Measurements from ENCODE around the gene RAB8B. TPM values are rescaled to one million over a fixed set of nuclear protein-coding genes. Genes with fewer than 3 reads are reported as not detected.

Gene RAB8B
- total RNA-seq, 2 donors from 2014 or later = 78.1 to 108 TPM

DNA sequence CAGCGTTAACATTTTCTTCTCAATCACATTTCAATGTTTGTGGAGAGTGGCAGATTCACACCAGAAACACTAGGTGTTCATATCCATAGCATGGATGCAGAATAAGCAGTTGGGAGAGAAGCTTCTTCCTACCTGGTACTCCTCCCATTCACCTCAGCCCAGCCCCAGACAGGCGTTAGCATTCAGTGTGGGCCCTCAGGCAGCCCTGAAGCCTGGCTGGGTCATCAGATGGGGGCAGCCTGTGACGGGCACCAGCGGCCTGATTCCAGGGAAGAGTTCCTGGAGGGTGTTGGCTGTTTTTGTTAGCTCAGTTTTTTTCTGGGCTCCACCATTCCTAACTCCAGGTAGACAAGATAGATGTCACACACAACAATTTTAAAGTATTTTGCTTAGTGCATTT is 119.1 kb downstream of the RAB8B start:
- H3K4me1 Mint-ChIP-seq = peaks cover 4% of the 10 kb centered on the region
- no peaks in the 10 kb centered on the region for H3K27me3 Mint-ChIP-seq
- no peak overlapping the region for H3K27ac Mint-ChIP-seq
- no peak for DNase-seq
- H3K9me3 ChIP-seq (ENCODE audit: control insufficient read depth, low read length, poor library complexity, severe bottlenecking) = no peaks in the 10 kb centered on the region
- H3K36me3 Mint-ChIP-seq (ENCODE audit: low read depth) = peaks cover 10% of the 10 kb centered on the region
- no peak for ATAC-seq
- no peak overlapping the region for H3K4me3 Mint-ChIP-seq

DNA sequence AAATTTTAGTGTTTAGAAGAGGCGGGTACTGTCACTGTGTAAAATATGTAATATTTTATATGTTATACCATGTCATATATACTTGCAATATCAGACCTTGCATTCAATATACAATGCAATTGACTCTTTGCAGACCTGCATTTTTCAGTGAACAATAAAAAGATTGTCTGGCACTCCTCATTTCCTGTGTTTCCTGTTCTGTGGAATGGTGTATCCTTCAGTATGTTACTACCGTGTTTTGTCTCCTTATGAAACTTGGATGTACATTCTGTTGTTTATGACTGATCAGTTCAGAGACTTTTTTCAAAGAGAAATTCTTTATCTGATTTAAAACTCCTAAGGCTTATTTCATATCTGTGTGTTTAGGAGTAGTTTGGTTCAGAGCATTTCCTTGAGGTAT is 119.5 kb downstream of the RAB8B start:
- Mint-ChIP-seq H3K36me3 (ENCODE audit: low read depth) (peaks cover 10% of the 10 kb centered on the region), H3K27me3 (no peaks in the 10 kb centered on the region), H3K4me3 (no peak overlapping the region), H3K27ac (no peak overlapping the region), H3K4me1 (peaks cover 4% of the 10 kb centered on the region)
- ATAC-seq (no peak), DNase-seq (no peak)
- H3K9me3 ChIP-seq (ENCODE audit: control insufficient read depth, low read length, poor library complexity, severe bottlenecking) = no peaks in the 10 kb centered on the region

- Mint-ChIP-seq H3K27ac (no peak overlapping the region), H3K4me3 (no peak overlapping the region), H3K27me3 (no peaks in the 10 kb centered on the region), H3K4me1 (peaks cover 4% of the 10 kb centered on the region), H3K36me3 (ENCODE audit: low read depth) (peaks cover 8% of the 10 kb centered on the region)
- H3K9me3 ChIP-seq (ENCODE audit: control insufficient read depth, low read length, poor library complexity, severe bottlenecking) = no peaks in the 10 kb centered on the region
- ATAC-seq (no peak), DNase-seq (no peak)
Measured at GRCh38 chr15:63310646-63311045, 121.2 kb downstream of the RAB8B start.

- H3K9me3 ChIP-seq (ENCODE audit: control insufficient read depth, low read length, poor library complexity, severe bottlenecking) = no peaks in the 10 kb centered on the region
- no peak overlapping the region for H3K4me3 Mint-ChIP-seq
- no peak for DNase-seq
- H3K36me3 Mint-ChIP-seq (ENCODE audit: low read depth) = peaks cover 3% of the 10 kb centered on the region
- no peaks in the 10 kb centered on the region for H3K27me3 Mint-ChIP-seq
- no peak overlapping the region for H3K27ac Mint-ChIP-seq
- ATAC-seq = no peak
- H3K4me1 Mint-ChIP-seq = no peaks in the 10 kb centered on the region
Measured at GRCh38 chr15:63312286-63312685, 122.9 kb downstream of the RAB8B start.

- peaks cover 3% of the 10 kb centered on the region for H3K36me3 Mint-ChIP-seq (ENCODE audit: low read depth)
- no peak overlapping the region for H3K27ac Mint-ChIP-seq
- ATAC-seq (no peak), DNase-seq (no peak)
- H3K9me3 ChIP-seq (ENCODE audit: control insufficient read depth, low read length, poor library complexity, severe bottlenecking) = no peaks in the 10 kb centered on the region
- no peak overlapping the region for H3K4me3 Mint-ChIP-seq
- H3K27me3 Mint-ChIP-seq = no peaks in the 10 kb centered on the region
- H3K4me1 Mint-ChIP-seq = no peaks in the 10 kb centered on the region
Measured at GRCh38 chr15:63313825-63314224, 124.4 kb downstream of the RAB8B start.

DNA sequence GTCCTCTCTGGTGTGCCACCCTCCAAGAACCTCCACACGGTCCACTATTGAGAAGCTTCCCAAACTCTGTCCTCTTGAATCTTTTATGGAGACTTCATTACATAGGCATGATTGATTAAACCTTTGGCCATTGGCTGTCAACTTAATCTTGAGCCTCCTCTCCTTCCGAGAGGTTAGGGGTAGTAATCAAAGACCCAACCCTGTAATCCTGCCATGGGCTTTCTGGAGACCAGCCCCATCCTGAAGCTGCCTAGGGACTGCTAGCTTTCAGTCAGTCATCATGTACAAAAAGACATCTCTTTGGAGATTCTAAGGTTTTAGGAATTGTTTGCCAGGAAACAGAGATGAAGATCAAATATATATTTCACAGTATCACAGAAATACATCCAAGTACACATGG is 125.0 kb downstream of the RAB8B start:
- ATAC-seq = no peak
- H3K9me3 ChIP-seq (ENCODE audit: control insufficient read depth, low read length, poor library complexity, severe bottlenecking) = no peaks in the 10 kb centered on the region
- no peak overlapping the region for H3K4me3 Mint-ChIP-seq
- H3K27ac Mint-ChIP-seq = no peak overlapping the region
- no peaks in the 10 kb centered on the region for H3K27me3 Mint-ChIP-seq
- H3K36me3 Mint-ChIP-seq (ENCODE audit: low read depth) = peaks cover 3% of the 10 kb centered on the region
- no peaks in the 10 kb centered on the region for H3K4me1 Mint-ChIP-seq
- DNase-seq = no peak

Other genes starting within 250 kb of the RAB8B start
- 10 to 100 TPM; 10.4 to 32.4 TPM for gene TPM1, start 146.9 kb upstream of the RAB8B start, total RNA-seq
- gene LACTB, start 67.7 kb upstream of the RAB8B start, total RNA-seq = 10 to 100 TPM in 1 of 2 donors, 1 to 10 TPM in 1; 9.0 to 11.0 TPM
- 10 to 100 TPM; 49.8 to 64.2 TPM for gene RPS27L, start 32.1 kb upstream of the RAB8B start, total RNA-seq
- gene APH1B, start 88.0 kb downstream of the RAB8B start, total RNA-seq = 10 to 100 TPM; 11.8 to 17.6 TPM
- not detected for gene CA12, start 192.2 kb downstream of the RAB8B start, total RNA-seq